ENCODE data around the gene TRPC6. TPM values are rescaled to one million over a fixed set of nuclear protein-coding genes. Genes with fewer than 3 reads are reported as not detected.

TRPC6 gene
- total and polyA plus RNA-seq, 9 of the 15 experiments (the other 6 are each of a cell fraction or from before 2014, with no cell fraction given), result not detected

DNA sequence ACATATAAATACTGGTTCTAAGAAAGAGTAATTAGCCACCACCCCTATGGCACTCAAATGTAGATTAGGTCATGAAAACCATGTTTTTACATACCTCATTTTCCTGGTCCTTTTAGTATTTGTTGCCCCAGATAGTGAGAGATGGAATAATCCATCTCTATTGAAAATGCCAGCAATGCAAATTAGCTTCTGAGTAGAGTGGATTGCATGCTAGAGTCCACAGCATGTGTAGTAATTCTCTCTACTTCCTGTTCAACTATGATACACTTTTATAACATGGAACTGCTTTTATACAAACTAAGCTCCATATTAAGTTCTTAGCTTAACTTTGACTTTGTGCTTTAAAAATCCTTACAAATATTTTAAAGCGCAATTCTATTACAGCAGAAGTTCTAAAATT, 73.2 kb downstream of the TRPC6 start:
- no TSS peak for BruUV-seq (replicated peaks)
- in situ Hi-C loops (cut with MboI) (no loop called here), intact Hi-C loops (cut with micrococcal nuclease) (no loop called here)
- Histone ChIP-seq H3K27me3 (ENCODE audit: control insufficient read depth in 2 of 2, insufficient read depth in 2 of 2, low read length in 2 of 2) (no peaks in the 10 kb centered on the region), H3K4me3 (no peak overlapping the region), H3K27ac (ENCODE audit: extremely low read depth, low read depth, low read length) (no peak overlapping the region), H4K20me1 (replicated peaks; ENCODE audit: control insufficient read depth, insufficient read depth, low read length) (no peaks in the 10 kb centered on the region), H2AFZ (ENCODE audit: low read depth, low read length) (no peak overlapping the region), H3K9ac (ENCODE audit: insufficient read depth in 1 of 2, low read depth in 2 of 2, low read length in 2 of 2) (no peak overlapping the region), H3K9me1 (ENCODE audit: control insufficient read depth, insufficient read depth, low read length) (no peaks in the 10 kb centered on the region), H3K9me3 (replicated peaks; ENCODE audit: control insufficient read depth, insufficient read depth, low read depth, low read length) (no peaks in the 10 kb centered on the region; the same call in 1 of the 2 replicates), H3K36me3 (ENCODE audit: control insufficient read depth, insufficient read depth, low read length) (no peaks in the 10 kb centered on the region), H3K4me2 (ENCODE audit: insufficient read depth, low read length) (no peak overlapping the region), H3K4me1 (replicated peaks in 1 of 2; ENCODE audit: control insufficient read depth in 2 of 2, insufficient read depth in 2 of 2, low read length in 2 of 2) (no peaks in the 10 kb centered on the region), H3K79me2 (ENCODE audit: control insufficient read depth, insufficient read depth, low read length) (no peaks in the 10 kb centered on the region)
- 0% methylated on average over 1 of the region's 1 CpG for WGBS (ENCODE audit: insufficient coverage, low coverage, missing lambda C conversion rate)
- no peak for ATAC-seq
- no peak for FAIRE-seq
- CTCF ChIA-PET (ENCODE audit: low intra/inter-chr PET ratio), result no interaction called here
- POLR2A ChIA-PET, result no interaction called here
- no peak for DNase-seq (ENCODE audit: extremely low read depth in 1 of 4, low spot score in 3 of 4)
- no peak for TF ChIP-seq XRCC5 (IDR thresholded peaks at IDR 0.05; ENCODE audit: low read depth, low read length)
- no peak for TF ChIP-seq CREBBP (IDR thresholded peaks at IDR 0.05; ENCODE audit: low read depth, low read length)
- TF ChIP-seq ILF3 (IDR thresholded peaks at IDR 0.05; ENCODE audit: borderline replicate concordance), result no peak
- TF ChIP-seq ZNF316 (IDR thresholded peaks at IDR 0.05), result no peak
- TF ChIP-seq U2AF2 (optimal IDR thresholded peaks at IDR 0.05; ENCODE audit: low read depth, low read length), result no peak
- TF ChIP-seq, protein P1, sequence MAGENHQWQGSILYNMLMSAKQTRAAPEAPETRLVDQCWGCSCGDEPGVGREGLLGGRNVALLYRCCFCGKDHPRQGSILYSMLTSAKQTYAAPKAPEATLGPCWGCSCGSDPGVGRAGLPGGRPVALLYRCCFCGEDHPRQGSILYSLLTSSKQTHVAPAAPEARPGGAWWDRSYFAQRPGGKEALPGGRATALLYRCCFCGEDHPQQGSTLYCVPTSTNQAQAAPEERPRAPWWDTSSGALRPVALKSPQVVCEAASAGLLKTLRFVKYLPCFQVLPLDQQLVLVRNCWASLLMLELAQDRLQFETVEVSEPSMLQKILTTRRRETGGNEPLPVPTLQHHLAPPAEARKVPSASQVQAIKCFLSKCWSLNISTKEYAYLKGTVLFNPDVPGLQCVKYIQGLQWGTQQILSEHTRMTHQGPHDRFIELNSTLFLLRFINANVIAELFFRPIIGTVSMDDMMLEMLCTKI (IDR thresholded peaks at IDR 0.05; ENCODE audit: partially characterized antibody), result no peak
- TF ChIP-seq BRD9 (IDR thresholded peaks at IDR 0.05; ENCODE audit: low read depth, partially characterized antibody), result no peak
- TF ChIP-seq TBL1XR1 (IDR thresholded peaks at IDR 0.05; ENCODE audit: low read length in 2 of 2), result no peak
- no peak for TF ChIP-seq ZNF699 (CRISPR knock-in tag; IDR thresholded peaks at IDR 0.05; ENCODE audit: insufficient replicate concordance)
- TF ChIP-seq, protein P2, sequence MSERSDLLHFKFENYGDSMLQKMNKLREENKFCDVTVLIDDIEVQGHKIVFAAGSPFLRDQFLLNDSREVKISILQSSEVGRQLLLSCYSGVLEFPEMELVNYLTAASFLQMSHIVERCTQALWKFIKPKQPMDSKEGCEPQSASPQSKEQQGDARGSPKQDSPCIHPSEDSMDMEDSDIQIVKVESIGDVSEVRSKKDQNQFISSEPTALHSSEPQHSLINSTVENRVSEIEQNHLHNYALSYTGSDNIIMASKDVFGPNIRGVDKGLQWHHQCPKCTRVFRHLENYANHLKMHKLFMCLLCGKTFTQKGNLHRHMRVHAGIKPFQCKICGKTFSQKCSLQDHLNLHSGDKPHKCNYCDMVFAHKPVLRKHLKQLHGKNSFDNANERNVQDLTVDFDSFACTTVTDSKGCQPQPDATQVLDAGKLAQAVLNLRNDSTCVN (CRISPR knock-in tag; IDR thresholded peaks at IDR 0.05), result no peak
- TF ChIP-seq RBM15 (IDR thresholded peaks at IDR 0.05; ENCODE audit: insufficient read depth, low read length), result no peak
- TF ChIP-seq, protein P3, sequence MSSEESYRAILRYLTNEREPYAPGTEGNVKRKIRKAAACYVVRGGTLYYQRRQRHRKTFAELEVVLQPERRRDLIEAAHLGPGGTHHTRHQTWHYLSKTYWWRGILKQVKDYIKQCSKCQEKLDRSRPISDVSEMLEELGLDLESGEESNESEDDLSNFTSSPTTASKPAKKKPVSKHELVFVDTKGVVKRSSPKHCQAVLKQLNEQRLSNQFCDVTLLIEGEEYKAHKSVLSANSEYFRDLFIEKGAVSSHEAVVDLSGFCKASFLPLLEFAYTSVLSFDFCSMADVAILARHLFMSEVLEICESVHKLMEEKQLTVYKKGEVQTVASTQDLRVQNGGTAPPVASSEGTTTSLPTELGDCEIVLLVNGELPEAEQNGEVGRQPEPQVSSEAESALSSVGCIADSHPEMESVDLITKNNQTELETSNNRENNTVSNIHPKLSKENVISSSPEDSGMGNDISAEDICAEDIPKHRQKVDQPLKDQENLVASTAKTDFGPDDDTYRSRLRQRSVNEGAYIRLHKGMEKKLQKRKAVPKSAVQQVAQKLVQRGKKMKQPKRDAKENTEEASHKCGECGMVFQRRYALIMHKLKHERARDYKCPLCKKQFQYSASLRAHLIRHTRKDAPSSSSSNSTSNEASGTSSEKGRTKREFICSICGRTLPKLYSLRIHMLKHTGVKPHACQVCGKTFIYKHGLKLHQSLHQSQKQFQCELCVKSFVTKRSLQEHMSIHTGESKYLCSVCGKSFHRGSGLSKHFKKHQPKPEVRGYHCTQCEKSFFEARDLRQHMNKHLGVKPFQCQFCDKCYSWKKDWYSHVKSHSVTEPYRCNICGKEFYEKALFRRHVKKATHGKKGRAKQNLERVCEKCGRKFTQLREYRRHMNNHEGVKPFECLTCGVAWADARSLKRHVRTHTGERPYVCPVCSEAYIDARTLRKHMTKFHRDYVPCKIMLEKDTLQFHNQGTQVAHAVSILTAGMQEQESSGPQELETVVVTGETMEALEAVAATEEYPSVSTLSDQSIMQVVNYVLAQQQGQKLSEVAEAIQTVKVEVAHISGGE (CRISPR knock-in tag; IDR thresholded peaks at IDR 0.05), result no peak
- TF ChIP-seq, protein P4, sequence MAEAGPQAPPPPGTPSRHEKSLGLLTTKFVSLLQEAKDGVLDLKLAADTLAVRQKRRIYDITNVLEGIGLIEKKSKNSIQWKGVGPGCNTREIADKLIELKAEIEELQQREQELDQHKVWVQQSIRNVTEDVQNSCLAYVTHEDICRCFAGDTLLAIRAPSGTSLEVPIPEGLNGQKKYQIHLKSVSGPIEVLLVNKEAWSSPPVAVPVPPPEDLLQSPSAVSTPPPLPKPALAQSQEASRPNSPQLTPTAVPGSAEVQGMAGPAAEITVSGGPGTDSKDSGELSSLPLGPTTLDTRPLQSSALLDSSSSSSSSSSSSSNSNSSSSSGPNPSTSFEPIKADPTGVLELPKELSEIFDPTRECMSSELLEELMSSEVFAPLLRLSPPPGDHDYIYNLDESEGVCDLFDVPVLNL (CRISPR knock-in tag; IDR thresholded peaks at IDR 0.05; ENCODE audit: low read depth), result no peak
- no peak for TF ChIP-seq ZNF174 (CRISPR knock-in tag; IDR thresholded peaks at IDR 0.05)
- TF ChIP-seq RBM25 (IDR thresholded peaks at IDR 0.05; ENCODE audit: low read depth, low read length, severe bottlenecking), result no peak
- TF ChIP-seq PPARD (CRISPR knock-in tag; IDR thresholded peaks at IDR 0.05), result no peak
- TF ChIP-seq ZNF324 (CRISPR knock-in tag; IDR thresholded peaks at IDR 0.05), result no peak

Data from K562 (cell line).